NCI-H1930 (cell line): Measurements from ENCODE around the gene SYCP2L.
"Not testable (repeated sequence)": the region's sequence is repeated elsewhere in the genome, so short reads cannot be mapped to it uniquely, and the experiment has no call there.

Experiments
- DNase-seq, 2 experiments: peaks; one replicate each; lab custom pipeline; 2025; lab: John Stamatoyannopoulos, UW

SYCP2L gene

DNA sequence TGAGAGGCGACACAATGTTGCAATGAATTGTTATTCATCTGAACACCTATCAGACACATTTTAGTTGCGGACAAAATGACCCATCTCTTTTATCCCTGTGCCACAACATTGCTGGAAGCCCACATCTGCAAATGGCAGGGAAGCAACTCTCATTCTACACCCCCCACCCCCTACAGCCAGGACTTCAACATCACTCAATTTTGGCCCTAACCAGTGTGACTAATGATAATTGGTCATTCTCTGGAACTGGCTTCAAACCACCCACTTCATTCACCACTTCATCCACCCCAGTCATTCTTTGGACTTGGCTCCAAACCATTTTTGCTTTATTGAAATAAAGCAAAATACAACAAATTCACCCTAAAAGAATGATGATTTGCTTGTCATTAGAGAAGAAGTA lies 6.5 kb upstream of the SYCP2L start:
- DNase-seq, result no peak

DNA sequence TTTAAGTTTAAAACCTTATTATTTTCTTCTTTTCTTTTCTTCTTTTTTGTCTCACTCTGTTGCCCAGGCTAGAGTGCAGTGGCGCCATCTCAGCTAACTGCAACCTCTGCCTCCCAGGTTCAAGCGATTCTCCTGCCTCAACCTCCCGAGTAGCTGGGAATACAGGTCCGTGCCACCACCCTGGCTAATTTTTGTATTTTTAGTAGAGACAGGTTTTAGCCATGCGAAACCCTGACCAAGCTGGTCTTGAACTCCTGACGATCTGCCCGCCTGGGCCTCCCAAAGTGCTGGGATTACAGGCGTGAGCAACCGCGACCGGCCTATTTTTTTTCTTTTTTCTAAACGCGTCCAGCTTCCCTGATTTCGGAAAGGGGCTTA lies 4.6 kb upstream of the SYCP2L start:
- DNase-seq, result not testable (repeated sequence)

DNA sequence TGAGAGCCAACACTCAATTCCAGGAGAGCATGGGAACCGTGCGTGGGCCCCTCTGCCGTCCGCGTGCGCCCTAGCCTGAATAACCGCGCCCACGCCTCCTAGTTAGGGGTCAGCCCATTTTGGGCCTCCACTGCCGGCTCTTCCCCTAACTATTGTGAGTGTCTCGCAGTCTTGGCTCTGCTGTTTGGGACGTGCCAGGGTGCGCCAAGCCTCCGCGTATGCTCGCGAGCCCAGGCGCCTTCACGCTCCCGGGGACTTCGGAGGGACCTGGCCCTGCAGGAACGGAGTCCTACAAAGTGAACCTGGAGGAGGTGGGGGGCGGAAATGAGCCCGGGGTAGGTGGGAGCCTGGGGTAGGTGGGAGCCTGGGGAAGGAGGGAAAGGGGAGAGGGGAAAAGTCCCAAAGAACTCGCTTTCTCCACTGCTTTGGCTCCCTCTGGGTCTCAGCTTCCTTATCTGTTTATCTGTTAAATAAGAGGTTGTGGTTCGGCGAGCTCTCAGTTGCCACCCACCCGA lies 4.1 kb upstream of the SYCP2L start:
- no peak for DNase-seq

DNA sequence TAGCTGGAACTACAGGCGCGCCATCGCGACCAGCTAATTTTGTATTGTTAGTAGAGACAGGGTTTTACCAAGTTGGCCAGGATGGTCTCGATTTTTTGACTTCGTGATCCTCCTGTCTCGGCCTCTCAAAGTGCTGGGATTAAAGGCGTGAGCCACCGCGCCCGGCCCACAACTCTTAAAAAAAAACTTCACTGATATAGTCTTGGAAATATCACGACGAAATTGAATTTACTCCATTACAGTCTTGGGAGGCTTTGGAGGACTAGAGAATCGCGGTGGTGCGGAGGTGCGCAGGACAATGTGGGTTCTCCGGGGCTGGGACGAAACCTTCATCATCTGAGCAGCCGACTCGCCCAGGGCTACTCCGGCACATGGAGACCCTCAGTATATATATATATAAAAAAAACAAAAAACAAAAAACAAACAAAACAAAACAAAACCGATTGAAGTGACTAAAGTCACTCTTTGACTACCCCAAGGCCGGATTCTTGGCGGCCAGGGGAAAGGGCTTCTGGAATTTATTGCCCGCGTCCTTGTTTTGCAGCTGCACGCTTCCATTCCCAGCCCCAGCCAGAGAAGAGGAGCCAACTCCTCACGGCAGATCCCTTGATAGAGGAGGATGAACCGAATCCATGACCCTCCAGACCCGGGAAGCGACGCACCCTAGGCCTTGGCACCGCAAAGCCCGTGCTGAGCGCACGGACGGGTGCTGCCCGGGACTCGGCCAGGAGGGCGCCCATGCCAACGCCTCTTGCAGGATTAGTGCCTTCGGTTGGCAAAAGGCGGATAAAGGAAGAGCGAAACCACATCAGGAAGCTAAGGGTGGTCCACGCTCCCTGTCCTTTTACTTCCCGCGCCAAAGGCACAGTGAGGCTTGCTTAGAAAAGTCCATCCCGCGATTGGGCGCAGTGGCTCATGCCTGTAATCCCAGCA lies 3.3 kb upstream of the SYCP2L start:
- DNase-seq, result no peak

DNA sequence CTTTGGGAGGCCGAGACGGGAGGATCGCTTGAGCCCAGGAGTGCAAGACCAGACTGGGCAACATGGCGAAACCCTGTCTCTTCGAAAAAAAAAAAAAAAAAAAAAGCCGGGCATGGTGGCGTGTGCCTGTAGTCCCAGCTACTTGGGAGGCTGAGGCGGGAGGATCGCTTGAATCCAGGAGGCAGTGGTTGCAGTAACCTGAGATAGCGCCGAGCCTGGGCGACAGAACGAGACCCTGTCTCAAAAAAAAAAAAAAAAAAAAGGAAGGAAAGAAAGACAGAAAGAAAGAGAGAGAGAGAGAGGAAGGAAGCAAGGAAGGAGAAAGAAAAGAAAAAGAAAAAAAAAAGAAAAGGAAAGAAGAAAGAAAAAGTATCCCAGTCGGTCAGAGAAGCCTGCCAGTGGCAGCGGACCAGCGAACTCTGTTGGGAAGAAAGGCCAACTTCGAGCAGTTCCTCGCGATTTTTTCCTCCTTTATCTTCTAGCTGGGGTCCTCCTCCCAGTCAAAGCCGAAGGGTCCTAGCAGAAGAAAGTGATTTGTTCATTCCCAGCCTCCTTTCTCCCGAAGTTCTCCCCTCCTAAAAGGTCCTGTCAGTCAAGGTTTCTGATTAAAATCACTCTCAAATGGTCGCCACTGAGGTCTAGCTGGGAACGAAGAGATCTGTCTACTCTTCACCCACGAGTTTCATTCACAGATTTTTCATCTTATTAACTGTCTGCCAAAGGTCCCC lies 2.4 kb upstream of the SYCP2L start:
- DNase-seq, result no peak

DNA sequence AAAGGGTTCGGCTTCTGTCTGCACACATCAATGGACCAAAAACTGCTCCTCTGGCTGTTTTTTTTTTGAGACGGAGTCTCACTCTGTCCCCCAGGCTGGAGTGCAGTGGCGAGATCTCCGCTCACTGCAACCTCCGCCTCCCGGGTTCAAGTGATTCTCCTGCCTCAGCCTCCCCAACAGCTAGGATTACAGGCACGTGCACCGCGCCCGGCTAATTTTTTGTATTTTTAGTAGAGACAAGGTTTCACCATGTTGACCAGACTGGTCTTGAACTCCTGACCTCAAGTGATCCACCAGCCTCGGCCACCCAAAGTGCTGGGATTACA lies 524 bp upstream of the SYCP2L start:
- DNase-seq, result not testable (repeated sequence)

DNA sequence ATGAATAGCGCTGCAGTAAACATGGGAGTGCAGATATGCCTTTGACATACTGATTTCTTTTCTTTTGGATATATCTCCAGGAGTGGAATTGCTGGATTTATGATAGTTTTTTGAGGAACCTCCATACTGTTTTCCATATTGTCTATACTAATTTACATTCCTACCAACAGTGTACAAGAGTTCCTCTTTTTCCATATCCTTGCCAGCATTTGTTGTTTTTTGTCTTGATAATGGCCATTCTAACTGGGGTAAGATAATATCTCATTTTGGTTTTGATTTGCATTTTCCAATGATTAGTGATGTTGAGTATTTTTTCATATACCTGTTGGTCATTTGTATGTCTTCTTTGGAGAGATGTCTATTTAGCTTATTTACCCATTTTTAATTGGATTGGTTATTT lies 3.3 kb downstream of the SYCP2L start:
- no peak for DNase-seq

DNA sequence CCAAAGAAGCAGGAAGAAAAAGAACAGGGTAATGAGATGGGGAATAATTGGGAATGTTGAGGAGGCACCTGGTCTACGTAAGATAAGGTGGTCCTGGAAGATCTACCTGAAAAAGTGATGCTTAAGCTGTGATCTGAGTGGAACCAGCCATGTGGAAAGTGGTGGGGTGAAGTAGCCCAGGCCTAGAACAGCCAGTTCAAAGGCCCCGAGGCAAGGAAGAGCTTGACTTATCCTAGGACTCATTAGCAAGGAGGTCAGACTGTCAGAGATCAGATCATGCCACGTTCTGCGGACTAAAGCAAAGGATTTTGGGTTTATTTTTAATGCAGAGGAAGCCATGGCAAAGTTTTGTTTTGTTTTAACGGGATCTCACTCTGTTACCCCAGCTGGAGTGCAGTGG lies 5.1 kb downstream of the SYCP2L start:
- DNase-seq, result no peak

DNA sequence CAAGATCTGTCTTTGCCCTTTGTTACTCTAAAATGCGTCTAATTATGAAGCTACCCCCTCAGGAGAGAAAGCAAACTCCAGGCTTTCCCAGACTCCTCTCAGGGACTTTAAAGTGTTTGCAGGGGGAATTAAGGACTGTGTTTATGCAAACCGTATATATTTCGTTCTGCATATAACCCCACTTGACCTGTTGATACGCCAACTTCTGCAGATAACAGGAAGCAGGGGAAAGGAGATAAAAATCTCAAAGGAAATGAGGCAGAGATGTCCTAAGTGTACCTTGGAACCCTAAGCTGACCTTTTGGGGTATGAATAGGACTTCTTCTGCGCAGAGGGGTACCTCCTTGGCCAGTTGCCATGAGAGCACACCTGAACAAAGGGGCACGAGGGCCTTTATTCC lies 8.1 kb downstream of the SYCP2L start:
- DNase-seq, result no peak

DNA sequence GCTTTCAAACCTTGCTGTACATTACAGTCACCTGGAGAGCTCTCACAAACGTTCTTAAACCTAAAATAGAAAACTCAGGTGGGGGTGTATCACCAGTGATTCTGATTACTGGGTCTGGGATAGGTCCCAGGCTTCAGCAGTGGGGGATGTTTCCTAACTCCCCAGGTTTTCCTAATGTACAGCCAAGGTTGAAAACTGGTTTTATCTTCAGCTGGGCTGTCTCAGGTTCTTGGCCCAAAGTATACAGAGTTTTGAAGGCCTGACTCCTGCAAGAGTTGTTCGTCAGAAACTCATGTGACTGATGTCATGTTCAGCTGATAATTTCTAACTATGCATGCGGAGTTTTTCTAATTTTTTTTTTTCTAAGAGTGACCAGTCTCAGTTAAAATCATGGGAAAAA lies 9.8 kb downstream of the SYCP2L start:
- no peak for DNase-seq

DNA sequence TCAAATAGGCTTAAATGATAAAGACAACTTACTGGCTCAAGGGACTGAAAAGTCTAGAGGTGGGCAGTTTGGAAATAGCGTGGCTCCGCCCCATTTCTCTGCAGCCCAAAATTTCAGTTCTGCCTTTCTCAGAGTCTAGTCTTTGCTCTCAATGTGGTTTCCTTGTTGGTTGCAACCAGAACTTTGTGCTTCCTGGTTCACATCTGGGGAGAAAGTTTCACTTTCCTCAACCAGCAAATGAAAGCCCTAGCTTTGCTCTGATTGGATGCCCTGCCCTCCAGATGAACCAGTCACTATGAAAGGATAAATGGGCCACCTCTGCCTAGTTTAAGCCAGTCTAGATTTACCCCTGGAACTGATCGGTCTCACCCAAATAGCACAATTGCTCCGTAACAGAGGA lies 14.9 kb downstream of the SYCP2L start:
- no peak for DNase-seq

DNA sequence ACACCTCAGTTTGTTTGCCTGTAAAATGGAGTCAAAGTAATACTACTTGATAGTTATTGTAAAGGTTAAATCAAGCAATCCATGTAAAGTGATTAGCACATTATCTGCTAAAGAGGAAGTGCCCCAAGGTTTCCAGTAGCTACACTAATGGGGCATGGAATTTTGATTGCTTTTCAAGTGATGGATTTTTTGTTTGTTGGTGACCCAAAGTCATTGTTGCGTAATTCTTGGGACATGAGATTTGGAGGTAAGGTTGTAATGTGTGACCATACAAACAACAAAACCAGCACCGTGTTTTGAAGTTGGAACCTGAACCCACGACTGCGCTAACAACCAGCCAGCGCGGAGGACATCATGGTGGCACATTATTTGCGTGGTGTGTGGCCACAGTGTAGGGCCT lies 17.2 kb downstream of the SYCP2L start:
- DNase-seq, result no peak

DNA sequence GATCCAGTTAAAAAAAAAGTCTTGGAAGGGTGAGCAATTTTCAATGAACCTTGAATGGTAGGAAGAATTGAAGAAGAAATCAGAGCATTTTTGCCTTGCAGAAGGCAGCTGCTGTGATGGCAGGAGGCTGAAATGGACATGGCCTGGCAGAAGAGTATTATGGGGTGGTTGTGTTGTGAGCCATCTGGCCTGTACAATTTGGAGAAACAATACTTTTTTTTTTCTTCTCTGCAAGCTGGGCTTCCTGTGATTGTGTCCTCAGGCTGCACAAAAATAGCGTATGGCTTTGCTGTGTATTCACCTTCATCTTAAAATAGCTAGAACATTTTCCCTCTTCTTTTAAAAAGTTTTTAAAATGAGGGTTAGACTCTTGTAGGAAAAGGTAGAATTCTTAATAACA lies 21.4 kb downstream of the SYCP2L start:
- no peak for DNase-seq

DNA sequence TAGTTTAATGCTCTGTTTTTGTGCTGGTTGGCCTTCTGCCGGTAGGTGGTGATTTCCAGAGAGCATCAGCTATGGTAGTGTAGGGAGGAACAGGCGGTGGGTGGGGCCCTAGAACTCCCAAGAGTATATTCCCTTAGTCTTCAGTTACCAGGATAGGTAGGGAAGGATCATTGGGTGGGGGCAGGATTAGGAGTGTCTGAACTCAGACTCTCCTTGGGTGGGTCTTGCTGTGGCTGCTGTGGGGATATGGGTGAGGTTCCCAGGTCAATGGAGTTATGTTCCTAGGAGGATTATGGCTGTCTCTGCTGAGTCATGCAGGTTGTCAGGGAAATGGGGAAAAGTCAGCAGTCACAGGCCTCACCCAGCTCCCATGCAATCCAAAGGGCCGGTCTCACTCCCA lies 32.7 kb downstream of the SYCP2L start:
- not testable (repeated sequence) for DNase-seq

DNA sequence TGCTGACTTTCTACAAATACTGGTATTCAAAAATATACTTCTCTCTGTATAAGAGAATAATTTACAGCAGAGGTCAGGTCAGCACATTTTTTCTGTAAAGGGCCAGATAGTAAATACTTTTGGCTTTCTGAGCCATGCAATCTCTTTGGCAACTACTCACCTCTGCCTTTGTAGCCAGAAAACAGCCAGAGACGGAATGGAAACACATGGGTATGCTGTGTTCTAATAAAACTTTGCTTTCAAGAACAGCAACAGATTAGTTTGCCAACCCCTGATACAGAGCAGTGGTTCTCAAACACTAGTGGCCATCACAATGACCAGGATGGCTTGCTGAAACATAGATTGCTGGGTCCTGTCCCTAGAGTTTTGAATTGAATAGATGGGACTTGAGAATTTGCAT lies 46.3 kb downstream of the SYCP2L start:
- no peak for DNase-seq

DNA sequence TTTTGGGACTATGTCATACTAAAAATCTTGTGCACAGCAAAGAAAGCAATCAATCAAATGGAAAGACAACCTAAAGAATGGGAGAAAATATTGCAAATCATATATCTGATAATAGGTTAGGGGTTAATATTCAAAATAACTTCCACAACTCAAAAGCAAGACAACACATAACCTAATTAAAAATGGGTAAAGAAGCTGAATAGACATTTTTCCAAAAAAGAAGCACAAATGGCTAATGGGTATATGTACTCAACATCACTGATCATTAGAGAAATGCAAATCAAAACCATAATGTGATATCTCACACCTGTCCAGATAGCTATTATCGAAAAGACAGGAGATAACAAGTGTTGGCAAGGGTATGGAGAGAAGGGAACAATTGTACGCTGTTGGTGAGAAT lies 53.0 kb downstream of the SYCP2L start:
- DNase-seq, result no peak

DNA sequence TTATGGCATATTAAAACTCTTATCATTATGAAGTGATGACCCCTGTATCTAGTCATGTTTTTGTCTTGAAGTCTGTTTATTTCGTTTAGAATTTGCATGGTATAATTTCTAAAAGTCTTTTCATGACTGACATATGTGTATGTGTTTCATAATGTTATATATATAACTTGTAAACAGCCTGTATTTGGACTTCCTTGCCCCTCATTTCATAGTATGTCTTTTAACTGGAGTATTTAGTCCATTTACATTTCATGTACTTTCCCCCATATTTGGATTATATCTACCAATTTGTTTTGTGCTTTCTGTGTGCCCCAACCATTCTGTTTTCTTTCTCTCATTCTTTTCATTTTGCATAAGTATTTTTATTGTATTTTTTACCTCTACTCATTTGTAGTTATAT lies 59.0 kb downstream of the SYCP2L start:
- DNase-seq, result no peak

DNA sequence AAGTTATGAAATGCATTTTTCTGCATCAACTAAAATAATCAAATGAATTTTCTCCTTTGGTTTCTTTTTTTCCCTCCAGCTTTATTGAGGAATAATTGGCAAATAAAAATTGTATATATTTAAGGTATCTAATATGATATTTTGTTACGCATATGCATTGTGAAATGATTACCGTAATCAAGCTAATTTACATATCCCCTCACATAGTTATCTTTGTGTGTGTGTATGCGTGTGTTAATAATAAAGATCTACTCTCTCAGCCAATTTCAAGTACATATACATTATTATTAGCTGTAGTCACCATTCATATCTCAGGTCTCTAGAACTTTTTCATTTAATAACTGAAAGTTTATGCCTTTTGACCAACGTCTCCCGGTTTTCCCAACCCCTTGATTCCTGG lies 61.1 kb downstream of the SYCP2L start:
- DNase-seq, result no peak

DNA sequence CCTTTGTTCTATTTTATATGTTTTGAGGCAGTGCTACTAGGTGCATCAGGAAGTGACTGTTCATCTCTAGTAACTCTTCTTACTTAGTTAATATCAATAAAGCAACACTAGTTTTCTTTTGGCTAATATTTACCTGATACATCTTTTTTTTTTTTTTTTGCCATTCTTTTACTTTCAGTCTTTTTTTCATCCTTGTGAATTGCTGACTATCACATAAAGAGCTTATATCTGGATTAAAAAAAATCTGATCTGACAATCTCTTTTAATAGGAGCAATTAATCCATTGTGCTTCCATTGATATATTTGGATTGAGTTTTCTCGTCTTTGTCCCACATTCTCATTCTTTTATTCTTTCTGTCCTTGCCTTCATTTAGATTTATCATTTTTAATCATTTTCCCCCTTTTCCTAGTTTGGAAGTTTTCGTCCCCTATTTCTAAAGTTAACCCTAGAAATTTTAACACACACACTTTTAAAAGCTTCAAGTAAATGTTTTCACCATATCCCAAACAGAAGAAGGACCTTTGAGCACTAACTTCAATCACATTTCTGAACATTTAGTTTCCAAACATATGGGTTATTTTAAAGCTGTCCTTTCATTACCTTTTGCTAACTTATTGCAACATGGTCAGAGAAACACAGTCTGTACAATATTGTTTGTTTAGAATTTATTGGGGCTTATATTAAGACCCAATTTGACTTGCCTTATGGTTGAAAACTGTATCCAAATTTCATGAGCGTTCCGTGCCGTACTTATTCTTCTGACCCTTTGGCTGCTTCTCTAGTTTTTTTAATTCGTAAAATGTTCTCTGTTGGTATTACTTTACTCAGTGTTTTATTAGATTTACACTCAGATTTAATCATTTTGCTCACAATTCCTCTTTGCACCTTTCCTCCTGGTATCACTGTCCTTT lies 63.0 kb downstream of the SYCP2L start:
- no peak for DNase-seq

DNA sequence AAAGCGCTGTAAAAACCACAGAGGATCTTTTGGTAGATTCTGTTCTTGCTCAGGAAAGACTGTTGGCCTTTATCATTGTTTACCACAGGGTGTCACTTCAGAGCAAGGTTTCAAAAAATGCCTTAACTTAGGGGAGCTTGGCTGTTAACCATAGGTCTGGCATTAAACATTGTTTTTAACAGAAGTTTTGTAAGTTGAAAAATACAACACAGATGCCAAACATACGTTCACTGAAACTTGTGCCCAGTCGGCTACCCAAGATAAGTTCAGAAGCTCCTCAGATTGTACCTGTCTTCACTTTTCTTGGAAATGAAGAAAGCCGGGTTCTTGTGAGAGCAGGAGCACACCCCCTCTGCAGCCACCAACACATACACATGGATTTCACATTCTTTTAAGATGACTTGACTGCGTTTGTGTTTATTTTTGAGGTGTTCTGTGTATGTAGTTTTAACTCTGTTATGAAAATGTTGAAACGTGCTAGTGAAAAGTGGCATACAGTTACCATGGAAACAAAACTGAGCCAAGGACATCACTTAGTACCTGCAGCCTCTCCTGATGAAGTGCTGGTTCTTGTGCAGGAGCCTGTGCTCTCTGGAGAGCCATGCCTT lies 64.9 kb downstream of the SYCP2L start:
- no peak for DNase-seq

DNA sequence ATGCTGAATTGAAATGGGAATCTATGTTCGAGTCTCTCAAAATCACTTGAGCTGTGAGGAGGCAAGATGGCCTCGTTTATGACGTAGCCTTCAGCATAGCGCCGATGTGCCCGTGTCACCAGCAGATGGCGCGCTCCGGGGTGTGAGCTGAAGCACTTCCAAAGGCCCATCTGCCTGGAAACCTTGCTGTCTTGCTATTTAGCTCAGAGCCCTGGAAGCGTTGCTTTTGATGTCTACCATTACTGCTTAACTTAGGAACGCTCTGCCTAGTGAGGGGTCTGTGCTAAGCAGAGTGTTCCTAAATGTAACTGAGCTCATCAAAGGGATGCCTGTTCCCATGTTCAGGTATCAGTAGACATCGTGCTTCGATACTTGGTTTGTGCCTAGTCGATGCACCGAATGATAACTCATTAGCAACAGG lies 67.7 kb downstream of the SYCP2L start:
- DNase-seq, result peak; percentile 23 to 37

DNA sequence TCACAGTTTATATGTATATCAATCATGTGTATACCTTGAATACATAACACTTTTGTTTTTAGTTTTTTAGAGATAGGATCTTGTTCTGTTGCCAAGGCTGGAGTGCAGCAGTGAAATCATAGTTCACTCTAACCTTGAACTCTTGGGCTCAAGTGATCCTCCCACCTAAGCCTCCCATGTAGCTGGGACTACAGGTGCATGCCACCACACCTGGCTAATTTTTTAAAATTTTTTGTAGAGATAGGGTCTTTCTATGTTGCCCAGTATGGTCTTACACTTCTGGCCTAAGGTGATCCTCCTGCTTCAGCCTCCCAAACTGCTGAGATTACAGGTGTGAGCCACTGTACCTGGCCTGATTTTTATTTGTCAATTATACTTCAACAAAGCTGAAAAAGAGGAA lies 69.9 kb downstream of the SYCP2L start:
- DNase-seq, result no peak
